Loucy (cell line): ENCODE data around the gene CRYGS.
"Not testable (repeated sequence)": the region's sequence is repeated elsewhere in the genome, so short reads cannot be mapped to it uniquely, and the experiment has no call there.

ENCODE experiments used
- CTCF ChIP-seq: fragments of 200-600 bp; sonication (generic); conservative IDR thresholded peaks from 2 replicates; pipeline ENCODE4 v1.5.1; 2014; ENCODE audit warnings: mild to moderate bottlenecking, antibody characterized with exemption, low read length
- EZH2phosphoT487 ChIP-seq: fragments of 200-600 bp; IDR thresholded peaks from 2 replicates; pipeline ENCODE4 v1.6.1; 2018; ENCODE audit warnings: antibody characterized with exemption, mild to moderate bottlenecking, moderate library complexity, borderline replicate concordance

GRCh38 chr3:186569361-186569760 is 25.2 kb upstream of the CRYGS start:
- not testable (repeated sequence) for TF ChIP-seq CTCF, EZH2phosphoT487
